Measurements from ENCODE around the gene USP14.

DNA sequence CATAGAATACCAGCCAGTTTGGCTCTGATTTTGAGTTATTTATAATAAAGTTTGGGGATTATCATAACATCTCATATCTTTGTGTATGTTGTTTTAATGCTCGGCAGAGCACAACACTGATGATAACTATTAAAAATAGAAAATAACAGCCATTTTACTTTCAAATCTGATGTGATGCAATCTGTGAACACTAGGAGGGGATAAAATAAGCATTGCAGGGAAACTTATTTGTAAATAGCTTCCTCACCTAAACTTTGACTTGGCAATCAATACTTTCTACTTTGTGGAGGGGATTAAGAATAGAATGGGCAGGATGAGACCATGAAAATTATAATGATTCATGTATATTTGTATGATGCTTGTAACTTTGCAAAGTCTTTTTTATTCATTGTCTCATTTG, 54.4 kb downstream of the USP14 start:
- TF ChIP-seq ZBTB1 (tag by site-specific recombination; IDR thresholded peaks at IDR 0.05) = no peak
- TF ChIP-seq ZNF239 (tag by site-specific recombination; IDR thresholded peaks at IDR 0.05) = no peak
- TF ChIP-seq ZNF792 (tag by site-specific recombination; IDR thresholded peaks at IDR 0.05) = no peak
- TF ChIP-seq, protein P1, sequence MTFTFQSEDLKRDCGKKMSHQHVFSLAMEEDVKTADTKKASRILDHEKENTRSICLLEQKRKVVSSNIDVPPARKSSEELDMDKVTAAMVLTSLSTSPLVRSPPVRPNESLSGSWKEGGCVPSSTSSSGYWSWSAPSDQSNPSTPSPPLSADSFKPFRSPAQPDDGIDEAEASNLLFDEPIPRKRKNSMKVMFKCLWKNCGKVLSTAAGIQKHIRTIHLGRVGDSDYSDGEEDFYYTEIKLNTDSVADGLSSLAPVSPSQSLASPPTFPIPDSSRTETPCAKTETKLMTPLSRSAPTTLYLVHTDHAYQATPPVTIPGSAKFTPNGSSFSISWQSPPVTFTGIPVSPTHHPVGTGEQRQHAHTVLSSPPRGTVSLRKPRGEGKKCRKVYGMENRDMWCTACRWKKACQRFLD (tag by site-specific recombination; IDR thresholded peaks at IDR 0.05) = no peak
- TF ChIP-seq, protein P2, sequence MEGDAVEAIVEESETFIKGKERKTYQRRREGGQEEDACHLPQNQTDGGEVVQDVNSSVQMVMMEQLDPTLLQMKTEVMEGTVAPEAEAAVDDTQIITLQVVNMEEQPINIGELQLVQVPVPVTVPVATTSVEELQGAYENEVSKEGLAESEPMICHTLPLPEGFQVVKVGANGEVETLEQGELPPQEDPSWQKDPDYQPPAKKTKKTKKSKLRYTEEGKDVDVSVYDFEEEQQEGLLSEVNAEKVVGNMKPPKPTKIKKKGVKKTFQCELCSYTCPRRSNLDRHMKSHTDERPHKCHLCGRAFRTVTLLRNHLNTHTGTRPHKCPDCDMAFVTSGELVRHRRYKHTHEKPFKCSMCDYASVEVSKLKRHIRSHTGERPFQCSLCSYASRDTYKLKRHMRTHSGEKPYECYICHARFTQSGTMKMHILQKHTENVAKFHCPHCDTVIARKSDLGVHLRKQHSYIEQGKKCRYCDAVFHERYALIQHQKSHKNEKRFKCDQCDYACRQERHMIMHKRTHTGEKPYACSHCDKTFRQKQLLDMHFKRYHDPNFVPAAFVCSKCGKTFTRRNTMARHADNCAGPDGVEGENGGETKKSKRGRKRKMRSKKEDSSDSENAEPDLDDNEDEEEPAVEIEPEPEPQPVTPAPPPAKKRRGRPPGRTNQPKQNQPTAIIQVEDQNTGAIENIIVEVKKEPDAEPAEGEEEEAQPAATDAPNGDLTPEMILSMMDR (tag by site-specific recombination; IDR thresholded peaks at IDR 0.05) = no peak
- no peak for TF ChIP-seq BCL11A (tag by site-specific recombination; IDR thresholded peaks at IDR 0.05; ENCODE audit: low read depth)

Measured in HEK293 (cell line).